Measurements from ENCODE around the gene MYO1C.

Gene MYO1C

DNA sequence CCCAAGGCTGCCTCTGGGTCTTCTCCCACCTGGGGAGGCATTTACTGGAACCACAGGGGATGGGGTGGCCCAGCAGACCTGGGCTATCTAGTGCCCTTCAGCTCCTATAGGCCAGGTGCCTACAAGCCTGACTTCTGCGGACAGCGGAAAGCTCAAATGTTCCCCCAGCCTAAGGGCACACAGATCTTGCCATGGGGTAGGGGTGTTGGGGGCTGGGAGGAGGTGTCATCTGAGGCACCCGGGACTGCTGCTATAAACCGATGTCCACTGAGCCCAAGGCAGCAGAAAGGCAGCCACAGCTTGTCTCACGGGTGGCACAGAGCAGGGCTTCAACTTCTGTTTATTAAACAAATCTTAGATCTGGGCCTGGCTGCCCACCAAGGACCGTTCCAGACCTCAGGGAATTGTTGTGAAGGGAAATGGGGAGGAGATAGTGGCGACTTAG, 3.6 kb downstream of the MYO1C start:
- DNase-seq (ENCODE audit: low read depth), result no peak
- TF ChIP-seq, protein P1, sequence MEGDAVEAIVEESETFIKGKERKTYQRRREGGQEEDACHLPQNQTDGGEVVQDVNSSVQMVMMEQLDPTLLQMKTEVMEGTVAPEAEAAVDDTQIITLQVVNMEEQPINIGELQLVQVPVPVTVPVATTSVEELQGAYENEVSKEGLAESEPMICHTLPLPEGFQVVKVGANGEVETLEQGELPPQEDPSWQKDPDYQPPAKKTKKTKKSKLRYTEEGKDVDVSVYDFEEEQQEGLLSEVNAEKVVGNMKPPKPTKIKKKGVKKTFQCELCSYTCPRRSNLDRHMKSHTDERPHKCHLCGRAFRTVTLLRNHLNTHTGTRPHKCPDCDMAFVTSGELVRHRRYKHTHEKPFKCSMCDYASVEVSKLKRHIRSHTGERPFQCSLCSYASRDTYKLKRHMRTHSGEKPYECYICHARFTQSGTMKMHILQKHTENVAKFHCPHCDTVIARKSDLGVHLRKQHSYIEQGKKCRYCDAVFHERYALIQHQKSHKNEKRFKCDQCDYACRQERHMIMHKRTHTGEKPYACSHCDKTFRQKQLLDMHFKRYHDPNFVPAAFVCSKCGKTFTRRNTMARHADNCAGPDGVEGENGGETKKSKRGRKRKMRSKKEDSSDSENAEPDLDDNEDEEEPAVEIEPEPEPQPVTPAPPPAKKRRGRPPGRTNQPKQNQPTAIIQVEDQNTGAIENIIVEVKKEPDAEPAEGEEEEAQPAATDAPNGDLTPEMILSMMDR (conservative IDR thresholded peaks at IDR 0.05; ENCODE audit: control insufficient read depth, insufficient read depth, low read depth, low read length), result no peak
- no peak overlapping the region for H3K4me3 ChIP-seq (ENCODE audit: control insufficient read depth, low read depth, low read length)

GRCh38 chr17:1487939-1488825, 4.3 kb downstream of the MYO1C start:
- TF ChIP-seq, protein P1 (conservative IDR thresholded peaks at IDR 0.05; ENCODE audit: control insufficient read depth, insufficient read depth, low read depth, low read length), result no peak
- peak overlapping the region; percentile 42 for H3K4me3 ChIP-seq (ENCODE audit: control insufficient read depth, low read depth, low read length)
- DNase-seq (ENCODE audit: low read depth), result peak; percentile 72

DNA sequence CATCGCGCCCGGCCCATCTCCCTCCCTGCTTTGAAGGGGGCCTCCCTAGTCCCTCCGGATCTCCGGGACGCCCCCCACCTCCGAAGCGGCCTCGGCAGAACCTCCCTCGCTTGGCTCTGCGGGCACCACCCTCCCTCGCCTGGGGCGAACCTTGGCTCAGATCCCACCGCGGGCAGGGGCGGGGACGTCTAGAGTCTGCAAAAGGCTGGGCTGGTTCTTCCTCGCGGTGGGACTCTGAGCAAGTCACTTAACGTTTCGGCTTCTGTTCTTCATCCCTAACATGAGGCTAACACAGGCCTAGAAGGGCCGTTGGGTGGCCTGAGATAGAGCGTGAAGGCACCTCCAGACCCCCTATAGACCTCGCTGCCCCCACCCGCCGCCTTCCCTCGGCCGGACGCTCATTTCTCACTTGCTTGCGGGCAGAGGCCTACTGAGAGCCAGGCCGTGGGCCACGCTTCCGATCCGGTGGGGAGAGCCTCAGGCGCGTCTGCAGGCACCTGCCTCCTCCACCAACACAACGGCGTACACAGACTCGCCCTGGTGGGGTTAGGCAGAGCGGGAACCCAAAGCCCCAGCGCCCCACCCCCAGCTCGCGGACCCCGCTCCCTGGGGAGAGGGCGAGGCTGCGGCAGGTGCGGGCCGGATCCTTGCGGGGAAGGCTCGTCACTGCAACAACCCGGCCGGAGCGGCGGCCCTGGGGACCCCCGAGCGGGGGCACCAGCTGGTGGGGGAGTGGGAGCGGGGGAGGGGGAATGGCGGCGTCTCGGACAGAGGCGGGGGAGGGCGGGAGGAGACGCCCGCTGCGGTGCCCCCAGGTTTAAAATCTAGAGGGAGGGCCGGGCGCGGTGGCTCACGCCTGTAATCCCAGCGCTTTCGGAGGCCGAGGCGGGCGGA, 5.4 kb downstream of the MYO1C start:
- peak overlapping the region; percentile 42 for H3K4me3 ChIP-seq (ENCODE audit: control insufficient read depth, low read depth, low read length)
- TF ChIP-seq, protein P1 (conservative IDR thresholded peaks at IDR 0.05; ENCODE audit: control insufficient read depth, insufficient read depth, low read depth, low read length), result no peak
- peak; percentile 53 for DNase-seq (ENCODE audit: low read depth)

DNA sequence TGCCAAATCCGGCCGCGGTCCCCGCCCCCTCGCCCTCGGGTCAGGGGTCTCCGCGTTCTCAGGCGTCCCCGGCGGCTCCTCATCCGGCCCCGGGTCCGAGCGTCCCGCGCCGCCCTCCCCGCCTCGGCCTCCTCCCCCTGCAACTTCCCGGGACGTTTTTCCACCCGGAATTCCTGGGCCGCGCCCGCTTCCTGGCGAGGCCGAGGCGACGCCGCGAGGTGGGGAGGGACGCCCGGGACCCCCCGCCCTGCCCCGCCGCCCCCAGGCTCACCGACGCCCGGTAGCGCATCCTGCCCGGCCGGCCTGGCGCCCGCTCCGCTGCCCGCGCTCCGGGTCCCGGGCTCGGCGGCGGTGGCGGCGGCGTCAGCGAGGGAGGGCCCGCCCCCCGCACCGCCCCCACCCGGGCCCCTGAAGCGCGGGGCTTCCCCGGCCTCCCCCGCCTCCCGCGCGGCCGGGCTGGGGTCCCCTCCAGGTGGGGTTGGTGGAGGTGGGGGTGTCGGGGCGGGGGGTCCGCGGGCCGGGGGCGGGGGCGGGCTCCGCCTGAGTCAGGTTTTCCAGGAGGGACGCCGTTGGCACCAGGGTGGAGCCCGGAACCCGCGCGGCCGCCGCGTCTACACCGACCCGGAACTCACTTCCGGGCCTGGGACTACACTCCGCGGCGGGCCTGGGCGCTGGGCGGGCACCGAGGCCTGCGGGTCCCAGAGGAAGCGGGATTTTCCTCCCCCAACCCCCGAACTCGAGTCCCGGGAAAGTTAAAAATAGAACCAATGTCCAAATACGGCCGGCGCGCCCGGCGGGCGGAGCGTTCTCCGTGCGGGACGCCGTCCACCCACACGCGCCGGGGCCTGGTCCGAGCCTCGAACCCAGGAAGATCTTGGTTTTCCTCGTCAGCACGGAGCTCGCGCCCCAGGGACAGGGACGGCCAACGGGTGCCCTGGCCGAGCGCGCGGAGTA, 6.8 kb downstream of the MYO1C start:
- H3K4me3 ChIP-seq (ENCODE audit: control insufficient read depth, low read depth, low read length), result peak overlapping the region; percentile 62
- peak; percentile 50 for DNase-seq (ENCODE audit: low read depth)
- TF ChIP-seq, protein P1 (conservative IDR thresholded peaks at IDR 0.05; ENCODE audit: control insufficient read depth, insufficient read depth, low read depth, low read length), result no peak

GRCh38 chr17:1484676-1485422, 7.6 kb downstream of the MYO1C start:
- TF ChIP-seq, protein P1 (conservative IDR thresholded peaks at IDR 0.05; ENCODE audit: control insufficient read depth, insufficient read depth, low read depth, low read length), result no peak
- peak overlapping the region; percentile 62 for H3K4me3 ChIP-seq (ENCODE audit: control insufficient read depth, low read depth, low read length)
- DNase-seq (ENCODE audit: low read depth), result no peak
